ENCODE results near the gene ATG9B. TPM values are rescaled to one million over a fixed set of nuclear protein-coding genes. Genes with fewer than 3 reads are reported as not detected.
"Not testable (repeated sequence)": the region's sequence is repeated elsewhere in the genome, so short reads cannot be mapped to it uniquely, and the experiment has no call there.

Gene ATG9B
- total RNA-seq, 1 donor: under 0.01 TPM

GRCh38 chr7:151043959-151044358 is 19.7 kb upstream of the ATG9B start:
- DNase-seq (ENCODE audit: low read depth): no peak
- H3K4me3 ChIP-seq (ENCODE audit: low read depth, low read length): no peak overlapping the region
- no peak for TF ChIP-seq CTCF (IDR thresholded peaks at IDR 0.05; ENCODE audit: insufficient read depth, low read length)

- not testable (repeated sequence) for H3K4me3 ChIP-seq (ENCODE audit: low read depth, low read length); DNase-seq (ENCODE audit: low read depth)
Measured at GRCh38 chr7:151043449-151043848, 19.2 kb upstream of the ATG9B start.

GRCh38 chr7:151040616-151041375 is 16.5 kb upstream of the ATG9B start:
- TF ChIP-seq CTCF (IDR thresholded peaks at IDR 0.05; ENCODE audit: insufficient read depth, low read length): no peak
- H3K4me3 ChIP-seq (ENCODE audit: low read depth, low read length): no peak overlapping the region
- DNase-seq (ENCODE audit: low read depth): no peak

GRCh38 chr7:151039850-151040548 is 15.7 kb upstream of the ATG9B start:
- DNase-seq (ENCODE audit: low read depth): no peak
- no peak overlapping the region for H3K4me3 ChIP-seq (ENCODE audit: low read depth, low read length)
- TF ChIP-seq CTCF (IDR thresholded peaks at IDR 0.05; ENCODE audit: insufficient read depth, low read length): no peak

GRCh38 chr7:151038951-151039849 is 14.9 kb upstream of the ATG9B start:
- H3K4me3 ChIP-seq (ENCODE audit: low read depth, low read length): no peak overlapping the region
- peak; percentile 85 for DNase-seq (ENCODE audit: low read depth)
- peak; percentile 5 for TF ChIP-seq CTCF (IDR thresholded peaks at IDR 0.05; ENCODE audit: insufficient read depth, low read length)

GRCh38 chr7:151035902-151036301 is 11.6 kb upstream of the ATG9B start:
- no peak overlapping the region for H3K4me3 ChIP-seq (ENCODE audit: low read depth, low read length)
- DNase-seq (ENCODE audit: low read depth): no peak
- no peak for TF ChIP-seq CTCF (IDR thresholded peaks at IDR 0.05; ENCODE audit: insufficient read depth, low read length)

Measured in fibroblast of the aortic adventitia (primary cell).